Bone marrow (tissue), 2 donors: Measurements from ENCODE around the gene EIF4E2.
"Not testable (repeated sequence)": the region's sequence is repeated elsewhere in the genome, so short reads cannot be mapped to it uniquely, and the experiment has no call there.

ENCODE experiments used
- DNase-seq, 2 donors: peaks; one replicate each; lab custom pipeline; 2025; lab: John Stamatoyannopoulos, UW

Gene EIF4E2

DNA sequence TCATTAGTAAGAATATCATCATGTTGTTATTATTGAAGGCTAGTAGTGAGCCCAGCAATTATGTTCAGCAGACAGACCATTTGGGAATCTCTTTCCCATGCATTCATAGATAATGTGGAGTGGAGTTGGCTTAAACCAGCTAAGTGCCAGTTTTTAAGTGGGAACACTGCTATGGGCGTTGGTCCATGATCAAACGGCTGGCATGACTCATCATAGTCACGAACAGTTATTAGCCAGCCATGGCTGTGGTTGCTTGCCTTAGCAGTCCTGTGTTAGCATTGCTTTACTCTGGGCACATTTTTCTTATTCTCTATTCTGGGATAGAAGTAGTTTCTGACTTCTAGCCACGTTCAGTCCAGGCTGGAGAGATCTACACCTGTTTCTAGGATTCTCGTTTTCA is 17.7 kb downstream of the EIF4E2 start:
- no peak for DNase-seq

DNA sequence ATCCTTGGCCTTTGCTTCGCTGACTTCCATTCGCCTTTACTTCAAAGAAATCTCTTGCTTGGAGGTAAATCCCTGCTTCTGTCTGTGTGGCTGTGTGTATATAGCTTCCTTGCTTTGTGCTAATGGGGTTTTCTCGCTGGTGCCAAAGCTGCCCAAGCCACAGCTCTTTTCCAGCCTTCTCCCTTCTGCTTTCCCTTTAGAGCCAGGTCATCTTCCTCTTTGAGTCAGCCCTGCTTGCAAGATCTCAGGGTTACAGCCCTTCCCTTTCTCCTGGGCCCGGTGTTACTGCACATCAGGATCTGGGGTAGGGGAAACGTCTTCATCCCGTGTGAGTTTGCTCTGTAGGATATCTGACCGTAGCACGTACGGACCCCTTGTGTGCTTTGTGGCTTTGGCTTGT is 19.1 kb downstream of the EIF4E2 start:
- no peak for DNase-seq

DNA sequence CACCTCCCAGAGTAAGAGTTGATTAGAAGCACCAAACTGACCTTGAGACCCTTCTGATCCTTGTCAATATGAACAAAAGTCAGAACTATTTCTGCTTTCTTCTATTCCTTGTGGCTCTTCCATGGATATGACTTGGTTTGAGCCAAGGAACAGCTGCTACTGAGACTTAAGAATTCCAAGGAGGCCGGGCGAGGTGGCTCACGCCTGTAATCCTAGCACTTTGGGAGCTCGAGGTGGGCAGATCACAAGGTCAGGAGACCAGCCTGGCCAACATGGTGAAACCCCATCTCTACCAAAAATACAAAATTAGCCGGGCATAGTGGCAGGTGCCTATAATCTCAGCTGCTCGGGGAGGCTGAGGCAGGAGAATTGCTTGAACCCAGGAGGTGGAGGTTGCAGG is 20.0 kb downstream of the EIF4E2 start:
- DNase-seq = not testable (repeated sequence)

DNA sequence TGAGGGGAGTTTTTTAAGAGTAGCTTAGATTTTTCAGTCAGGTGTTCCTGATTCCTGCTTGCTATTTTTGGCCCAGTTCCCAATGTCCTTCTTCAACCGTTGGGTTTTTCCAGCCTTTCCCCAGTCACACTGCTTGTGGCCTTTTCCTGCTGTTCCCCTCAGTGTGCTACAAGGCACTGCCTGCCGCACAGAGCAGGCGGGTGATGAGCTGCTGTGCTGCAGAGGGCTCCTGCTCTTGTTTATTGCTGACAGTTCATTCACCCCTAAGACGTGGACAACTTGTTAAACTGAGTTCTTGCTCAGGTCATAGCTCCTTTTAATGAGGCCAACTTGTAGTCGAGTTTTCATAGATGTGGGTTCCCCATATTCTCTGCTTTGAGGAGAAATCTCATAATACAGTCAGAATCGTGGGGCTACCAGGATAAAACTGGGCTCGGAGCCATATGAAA is 20.6 kb downstream of the EIF4E2 start:
- no peak for DNase-seq

DNA sequence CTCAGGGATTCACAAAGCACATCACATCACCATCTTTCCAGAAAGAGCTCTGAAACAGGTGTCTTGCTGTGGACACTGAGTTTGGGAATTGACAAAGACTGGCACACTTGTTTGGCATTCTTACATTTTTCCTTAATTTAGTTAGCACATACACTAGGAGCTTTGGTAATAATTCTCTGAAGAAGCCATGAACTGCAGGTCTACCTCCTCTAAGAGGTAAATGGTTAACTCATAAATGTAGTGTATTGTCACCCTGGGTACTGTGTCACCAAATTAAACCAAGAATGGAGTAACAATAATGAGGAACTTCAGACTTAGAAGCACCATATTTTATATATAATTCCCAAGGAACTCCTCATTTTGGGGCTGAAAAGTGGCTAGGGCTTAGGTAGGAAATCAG is 22.6 kb downstream of the EIF4E2 start:
- DNase-seq = no peak

DNA sequence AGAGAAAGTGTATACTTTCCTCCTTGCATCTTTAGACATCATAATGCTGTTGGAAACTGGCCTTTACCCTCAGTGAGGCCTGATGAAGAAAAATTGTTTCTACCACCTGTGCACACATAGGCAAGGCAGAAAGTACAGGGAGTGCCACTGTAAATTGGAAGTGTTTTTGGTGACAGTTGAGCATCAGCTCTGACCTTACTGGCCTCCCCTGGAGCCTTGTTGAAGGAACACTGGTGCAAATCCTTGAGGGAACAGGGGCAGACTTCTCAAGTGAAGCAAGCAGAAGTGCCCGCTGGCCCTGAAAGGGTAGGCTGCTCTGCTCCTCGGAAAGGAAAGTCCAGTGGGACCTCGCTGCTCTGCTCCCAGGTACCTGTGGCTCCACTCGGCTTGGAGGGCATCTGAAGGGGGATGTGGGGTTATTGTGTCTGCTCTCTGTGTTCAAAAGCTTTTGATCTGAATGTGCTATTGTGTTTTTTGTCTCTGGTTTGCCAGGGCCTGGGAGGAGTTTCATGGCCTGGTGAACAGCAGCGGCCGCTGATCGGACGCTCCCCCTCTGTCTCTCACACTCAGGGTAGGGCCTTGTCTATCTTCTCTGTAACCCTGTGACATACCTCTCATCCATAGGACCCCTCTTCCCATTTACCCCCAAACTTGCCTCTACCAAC is 23.4 kb downstream of the EIF4E2 start:
- DNase-seq = no peak

DNA sequence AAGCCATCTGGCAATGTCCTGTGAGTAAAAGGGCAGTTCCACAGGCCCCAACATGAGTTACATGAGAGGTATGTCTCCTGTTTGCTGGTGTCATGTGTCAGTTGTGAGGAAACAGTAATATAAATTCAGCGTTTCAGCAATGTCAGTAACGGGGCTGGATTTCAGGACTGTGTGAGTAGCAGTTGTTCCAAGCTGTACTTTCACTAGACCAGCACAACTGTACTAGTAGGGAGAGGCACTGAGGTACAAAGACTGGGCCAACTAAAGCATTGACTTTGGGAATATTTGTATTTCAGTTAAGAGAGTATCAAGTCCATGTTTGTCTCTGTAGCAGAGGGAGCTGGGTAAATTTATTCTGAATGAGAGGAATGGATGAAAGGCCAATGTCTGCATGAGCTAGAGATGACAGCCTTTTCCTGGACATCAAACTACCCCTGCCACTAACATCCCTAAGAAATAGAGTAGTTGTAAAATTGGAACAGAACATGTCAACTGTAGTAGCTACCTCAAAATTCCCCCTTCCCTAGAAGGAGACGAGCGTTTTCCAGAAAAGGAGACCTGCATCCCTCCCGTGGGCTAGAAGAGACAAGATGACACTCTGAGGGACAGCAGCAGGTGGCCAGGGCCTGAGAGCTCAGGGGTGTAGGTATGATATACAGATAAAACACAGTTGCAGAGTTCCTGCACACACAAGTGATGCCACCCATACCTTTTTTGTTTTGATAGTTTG is 24.4 kb downstream of the EIF4E2 start:
- DNase-seq = no peak

DNA sequence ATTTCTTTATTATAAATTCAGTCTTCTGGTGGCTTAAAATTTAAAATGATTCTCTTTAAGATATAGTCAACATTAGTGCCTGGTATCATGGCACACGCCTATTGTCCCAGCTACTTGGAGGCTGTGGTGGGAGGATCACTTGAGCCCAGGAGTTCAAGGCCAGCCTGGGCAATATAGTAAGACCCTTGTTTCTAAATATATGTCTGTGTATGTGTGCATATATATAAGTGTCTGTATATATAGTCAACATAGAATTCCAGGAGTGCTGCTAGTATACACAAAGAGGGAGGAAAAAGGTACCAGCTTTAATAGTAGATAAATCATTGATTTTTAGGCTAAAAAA is 24.9 kb downstream of the EIF4E2 start:
- no peak for DNase-seq

DNA sequence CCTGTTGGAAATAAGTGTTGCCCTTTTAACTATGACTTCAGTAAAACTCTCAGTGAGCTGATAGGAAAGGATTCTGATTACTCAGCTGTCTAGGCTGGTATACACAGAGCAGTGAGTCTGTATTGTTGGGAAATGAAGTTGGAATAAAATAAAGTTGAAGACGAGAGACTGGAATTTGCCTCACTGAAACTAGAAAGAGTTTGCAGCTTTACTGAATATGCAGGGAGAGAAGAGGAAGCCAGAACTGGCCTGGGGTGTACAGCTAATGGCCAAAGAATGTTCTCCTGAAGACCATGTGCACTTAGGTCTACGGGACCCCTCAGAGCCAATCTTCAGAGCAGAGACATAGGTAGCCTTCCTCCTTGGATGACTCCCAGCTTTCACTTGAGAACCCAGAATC is 26.5 kb downstream of the EIF4E2 start:
- no peak for DNase-seq

DNA sequence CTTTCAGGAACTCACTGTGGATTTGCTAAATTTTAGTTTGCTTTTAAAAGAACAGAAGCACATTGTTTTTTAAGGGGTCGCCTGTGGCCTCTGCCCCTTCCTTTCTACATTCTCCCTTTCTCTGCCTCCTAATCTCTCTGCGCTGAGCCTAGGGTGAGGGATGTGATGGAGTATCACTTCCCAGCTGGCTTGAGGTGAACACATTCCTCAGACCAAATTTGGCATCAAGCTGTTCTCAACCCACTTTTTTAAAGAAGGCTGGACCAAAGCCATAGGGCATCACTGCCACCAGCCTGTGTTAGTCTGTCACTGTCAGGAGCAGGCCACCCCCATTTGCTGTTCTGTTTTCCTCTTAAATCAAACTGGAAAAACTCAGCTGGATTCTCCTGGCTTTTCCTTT is 27.4 kb downstream of the EIF4E2 start:
- DNase-seq = no peak

DNA sequence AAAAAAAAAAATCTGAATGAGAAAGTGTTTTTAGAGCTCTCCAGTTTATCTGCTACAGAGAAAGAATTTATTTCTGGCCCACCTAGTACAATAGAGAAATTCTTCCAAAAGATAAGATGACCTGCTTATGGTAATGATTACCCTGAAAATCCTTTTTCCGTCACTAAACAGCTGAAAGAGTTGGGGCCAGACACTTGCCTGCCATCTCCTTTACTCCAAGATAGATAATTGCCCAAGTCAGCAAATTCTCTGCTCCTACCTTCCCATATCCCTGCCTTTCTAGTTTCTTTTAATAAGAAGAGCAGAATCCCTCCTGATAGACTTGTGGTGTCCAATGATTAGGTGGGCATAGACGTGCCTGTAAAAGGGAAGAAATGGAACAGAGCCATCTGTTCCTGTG is 28.1 kb downstream of the EIF4E2 start:
- no peak for DNase-seq

DNA sequence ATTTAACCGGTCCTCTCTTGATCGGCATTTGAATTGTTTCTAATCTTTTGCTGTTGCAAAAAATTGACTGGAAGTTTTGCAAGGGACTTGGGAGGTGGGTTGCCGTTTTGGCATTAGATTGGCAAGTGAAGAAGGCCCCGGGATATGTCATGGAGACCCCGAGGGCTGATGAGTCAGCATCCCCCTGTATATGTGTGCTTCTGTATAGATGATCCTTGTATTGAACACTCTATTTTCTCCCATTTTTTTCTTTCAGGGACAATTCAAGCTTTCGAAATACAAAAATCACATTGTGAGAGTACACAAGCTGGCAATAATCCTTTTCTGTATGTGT is 30.1 kb downstream of the EIF4E2 start:
- DNase-seq = no peak

DNA sequence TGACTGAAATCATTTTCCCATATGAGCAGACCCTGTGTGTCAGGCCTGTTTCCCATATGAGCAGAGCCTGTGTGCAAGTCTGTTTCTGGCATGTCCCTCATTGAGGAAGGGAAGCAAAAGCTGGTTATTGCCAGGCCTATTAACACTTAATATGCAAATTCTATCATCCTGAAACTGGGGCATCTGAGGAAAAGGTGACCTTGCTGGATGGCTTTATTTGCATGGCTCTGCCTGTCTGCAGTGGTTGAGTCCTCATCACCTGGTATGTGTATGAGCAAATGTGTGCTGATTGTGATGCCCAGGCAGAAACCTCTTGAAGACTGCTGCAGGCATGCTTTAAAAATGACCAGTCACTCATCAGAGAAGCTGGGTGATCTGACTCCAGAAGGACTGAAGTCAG is 31.2 kb downstream of the EIF4E2 start:
- DNase-seq = no peak

DNA sequence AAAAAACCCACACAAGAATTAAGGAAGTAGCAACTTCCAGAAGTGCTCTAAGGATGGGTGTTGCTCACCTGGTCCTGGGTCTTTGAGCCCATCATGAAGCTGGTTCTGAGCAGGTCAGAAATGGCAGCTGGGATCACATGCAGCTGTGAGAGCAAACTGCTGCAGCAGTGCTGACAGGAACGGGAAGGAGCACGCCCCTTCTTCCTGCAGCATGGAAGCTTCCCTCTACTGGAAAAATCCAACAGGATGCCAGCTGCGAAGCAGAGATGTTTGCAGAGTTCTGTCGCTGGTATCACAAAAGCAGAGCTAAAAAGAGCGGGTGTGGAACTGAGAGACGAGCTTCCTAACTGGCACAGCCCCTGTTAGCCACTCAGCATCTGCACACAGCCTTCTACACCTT is 33.7 kb downstream of the EIF4E2 start:
- no peak for DNase-seq

DNA sequence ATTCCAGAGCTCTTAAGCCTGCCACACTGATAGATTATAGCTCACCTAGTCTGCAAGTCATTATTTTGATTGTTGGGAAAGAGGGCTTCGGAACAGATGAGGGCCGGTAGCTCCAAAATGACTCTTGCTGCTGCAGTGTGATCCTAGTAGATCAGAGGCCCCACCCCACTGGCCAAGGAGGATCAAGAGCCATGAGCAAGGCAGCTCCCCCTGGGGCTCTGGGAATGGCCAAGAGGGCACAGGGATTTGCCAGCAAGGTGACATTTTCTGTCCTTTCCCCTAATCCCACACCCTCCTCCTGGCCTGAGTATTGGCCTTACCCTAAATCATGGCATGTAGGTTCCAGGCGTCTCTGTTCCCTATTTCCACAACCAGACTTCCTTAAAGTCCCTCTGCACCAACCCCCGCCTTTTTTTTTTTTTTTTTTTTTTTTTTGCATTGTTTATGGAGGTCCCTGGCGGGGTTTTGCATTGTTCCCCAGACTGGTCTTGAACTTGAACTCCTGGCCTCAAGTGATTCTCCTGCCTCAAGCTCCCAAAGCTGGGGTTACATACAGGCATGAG is 36.5 kb downstream of the EIF4E2 start:
- no peak for DNase-seq

DNA sequence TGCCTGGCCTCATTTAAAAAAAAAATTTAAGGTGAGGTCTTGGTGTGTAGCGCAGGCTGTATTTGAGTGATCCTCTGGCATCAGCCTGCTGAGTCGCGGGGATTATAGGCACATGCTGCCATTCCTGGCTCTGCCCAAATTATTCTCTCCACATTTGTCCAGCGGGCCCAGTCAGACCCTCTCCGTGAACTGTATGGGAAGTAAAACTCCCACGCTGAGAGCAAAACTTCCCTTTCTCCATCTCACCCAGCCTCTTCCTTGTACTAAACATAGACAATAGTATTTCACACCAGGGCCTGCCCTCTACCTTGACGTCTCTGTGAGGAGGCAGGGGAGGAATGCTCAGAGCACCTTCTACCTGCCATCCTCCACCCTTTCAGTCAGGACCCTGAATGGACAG is 37.0 kb downstream of the EIF4E2 start:
- no peak for DNase-seq

DNA sequence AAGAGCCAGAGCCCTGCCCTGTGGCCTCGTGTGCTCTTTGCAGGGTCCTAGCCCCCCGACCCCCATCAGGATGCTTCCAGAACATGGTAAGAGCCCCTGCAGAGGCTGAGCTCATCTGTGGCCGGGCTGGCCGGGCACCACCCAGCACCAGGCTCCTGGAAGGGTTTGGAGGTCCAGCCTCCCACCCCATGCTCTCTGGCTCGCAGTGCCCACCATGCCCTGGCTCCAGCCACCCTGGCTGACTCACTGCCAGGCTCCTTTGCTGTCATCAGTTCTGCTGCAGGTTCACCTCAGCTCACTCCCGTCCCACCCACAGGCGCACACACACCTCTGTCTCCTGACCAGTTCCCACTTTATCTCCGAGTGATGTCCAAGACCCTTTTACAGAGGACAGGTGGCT is 37.5 kb downstream of the EIF4E2 start:
- DNase-seq = no peak

DNA sequence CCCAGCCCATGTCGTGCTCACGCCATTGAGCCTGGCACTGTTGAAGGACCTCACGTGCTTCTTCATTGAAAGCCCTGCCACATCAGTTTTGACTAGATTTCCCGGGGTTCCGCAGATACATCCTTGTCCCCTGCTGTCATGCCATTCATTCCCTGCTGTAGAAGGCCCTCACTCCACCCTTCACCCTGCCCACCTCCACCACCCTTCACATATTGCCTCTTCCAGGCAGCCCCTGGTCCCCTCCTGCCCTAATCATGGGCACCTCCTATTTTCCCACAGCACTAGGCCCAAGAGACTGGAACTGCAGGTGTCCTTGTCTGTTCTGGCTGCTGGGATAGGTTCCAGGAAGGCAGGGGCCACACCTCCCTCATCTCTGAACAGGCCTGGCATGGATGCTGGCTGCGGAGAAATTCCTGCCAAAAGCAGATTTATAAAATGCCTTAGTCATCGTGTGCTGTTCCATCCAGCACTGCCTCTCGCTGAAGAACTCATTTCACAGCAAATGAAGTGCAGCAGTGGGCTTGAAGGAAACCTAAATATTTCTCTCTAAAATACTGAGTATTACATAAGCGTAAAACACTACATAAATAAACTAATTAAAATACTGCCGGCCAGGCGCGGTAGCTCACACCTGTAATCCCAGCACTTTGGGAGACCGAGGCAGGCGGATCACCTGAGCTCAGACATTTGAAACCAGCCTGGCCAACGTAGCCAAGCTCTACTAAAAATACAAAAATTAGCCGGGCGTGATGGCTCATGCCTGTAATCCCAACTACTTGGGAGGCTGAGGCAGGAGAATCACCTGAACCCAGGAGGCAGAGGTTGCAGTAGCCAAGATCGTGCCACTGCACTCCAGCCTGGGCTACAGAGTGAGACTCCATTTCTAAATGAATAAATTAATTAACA is 38.4 kb downstream of the EIF4E2 start:
- DNase-seq = no peak

DNA sequence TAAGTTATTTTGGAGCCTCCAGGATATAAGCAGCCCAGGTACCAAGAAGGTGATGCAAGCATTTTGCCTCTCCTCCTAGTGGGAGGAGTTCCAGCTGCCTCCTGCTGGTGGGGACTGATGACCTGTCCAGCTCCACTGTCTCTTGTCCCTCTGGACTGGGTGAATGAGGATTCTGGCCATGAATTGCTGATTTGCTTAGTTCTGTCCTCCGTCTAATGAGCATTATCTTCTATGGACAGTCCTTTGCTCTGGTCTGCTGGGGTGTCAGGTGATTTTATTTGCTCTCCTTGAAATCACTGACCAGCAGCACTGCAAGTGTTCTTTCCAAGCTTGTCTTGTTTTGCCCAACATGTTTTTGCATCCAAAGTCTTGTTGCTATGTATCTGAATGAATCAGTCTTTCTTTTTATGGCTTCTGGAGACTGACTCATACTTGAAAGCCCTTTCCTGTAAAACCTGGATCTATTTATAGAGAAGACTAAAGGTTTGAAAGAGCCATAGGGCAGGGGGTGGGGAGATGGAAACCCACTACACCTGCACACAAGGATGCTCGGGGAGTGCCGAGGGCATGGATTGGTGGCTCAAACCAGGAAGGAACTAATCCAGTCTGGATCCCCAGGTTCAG is 42.4 kb downstream of the EIF4E2 start:
- DNase-seq = no peak

DNA sequence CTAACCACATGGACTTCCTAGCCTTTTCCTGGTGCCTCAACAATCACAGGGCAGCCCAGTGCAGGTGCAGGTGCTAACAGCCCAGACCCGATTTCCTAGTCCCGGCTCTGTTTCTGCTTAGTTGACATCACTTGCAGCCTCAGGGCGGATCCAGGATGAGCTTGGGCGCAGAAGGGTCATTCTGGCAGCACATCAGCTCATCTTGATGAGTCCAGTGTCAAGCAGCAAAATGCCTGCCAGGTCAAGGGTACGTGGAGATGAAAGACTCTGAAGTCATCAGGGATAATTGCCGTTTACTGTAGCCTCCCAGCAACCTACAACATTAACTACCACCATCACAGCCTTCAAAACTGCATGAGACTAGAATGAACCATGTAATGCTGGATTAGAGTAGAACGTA is 43.5 kb downstream of the EIF4E2 start:
- no peak for DNase-seq

DNA sequence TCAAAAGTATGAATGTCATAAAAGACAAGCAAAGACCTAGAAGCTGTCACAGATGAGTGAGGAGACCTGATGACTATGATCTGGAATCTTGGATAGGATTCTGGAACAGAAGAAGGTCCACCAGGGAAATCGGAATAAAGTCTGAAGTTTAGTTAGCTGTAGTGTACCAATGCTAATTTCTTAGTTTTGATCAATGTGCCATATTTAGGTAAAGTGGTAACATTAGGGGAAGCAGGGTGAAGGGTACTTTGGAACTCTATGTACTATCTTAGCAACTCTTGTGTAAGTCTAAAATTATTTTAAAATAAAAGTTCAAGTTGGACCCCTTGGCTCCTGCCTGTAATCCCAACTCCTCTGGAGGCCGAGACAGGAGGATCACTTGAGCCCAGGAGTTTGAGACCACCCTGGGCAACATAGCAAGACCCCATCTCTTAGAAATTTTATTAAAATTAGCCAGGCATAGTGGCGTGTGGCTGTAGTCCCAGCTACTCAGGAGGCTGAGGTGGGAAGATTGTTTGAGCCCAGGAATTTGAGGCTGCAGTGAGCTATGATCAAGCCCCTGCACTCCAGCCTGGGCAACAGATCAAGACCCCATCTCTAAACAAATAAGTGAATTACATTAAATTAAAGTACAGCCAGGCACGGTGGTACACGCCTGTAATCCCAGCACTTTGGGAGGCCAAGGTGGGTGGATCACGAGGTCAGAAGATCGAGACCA is 47.0 kb downstream of the EIF4E2 start:
- no peak for DNase-seq

DNA sequence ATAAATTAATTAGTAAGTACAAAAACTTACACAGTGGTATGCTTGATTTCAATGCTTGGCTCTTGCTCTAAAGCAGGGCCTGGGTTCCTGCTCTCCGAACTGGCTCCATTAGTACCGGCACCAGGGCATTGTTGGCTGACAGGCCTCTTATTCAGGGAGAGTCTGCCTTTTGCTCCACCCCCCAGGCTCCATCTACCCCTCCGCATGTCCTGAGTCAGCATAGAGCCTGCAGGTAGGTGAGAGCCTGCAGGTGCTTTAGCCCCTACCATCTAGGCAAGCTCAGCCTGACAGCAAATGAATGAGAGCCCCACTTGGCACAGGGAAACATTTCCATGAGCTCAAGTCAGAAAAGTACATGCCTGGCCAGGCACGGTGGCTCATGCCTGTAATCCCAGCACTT is 47.8 kb downstream of the EIF4E2 start:
- DNase-seq = no peak
